Activated T-cell treated with anti-CD3 and anti-CD28 coated beads, Interleukin-2, amount 50 U/mL, for 72 hours (primary cell): ENCODE data around the gene SERPINE2. TPM values are rescaled to one million over a fixed set of nuclear protein-coding genes. Genes with fewer than 3 reads are reported as not detected.

Experiments used
- ATAC-seq, 2 donors: fragments of 150-1000 bp; cut with Tn5 transposase; replicated peaks in 1 of 2; 2 replicates each; pipeline ENCODE4 v1.10.0; 2021; ENCODE audit warnings: moderate library complexity in 2 of 2, mild to moderate bottlenecking in 1 of 2
- DNase-seq, 2 donors: peaks; one replicate each; pipeline ENCODE4 v3.0.0; 2021 to 2022; ENCODE audit warnings: mixed read lengths in 1 of 2
- H3K27ac Mint-ChIP-seq: one replicate; pipeline ENCODE4 v1.8.0; 2022; ENCODE audit warnings: mild to moderate bottlenecking, moderate library complexity, mixed read lengths
- H3K27me3 Mint-ChIP-seq: one replicate; pipeline ENCODE4 v1.8.0; 2022; ENCODE audit warnings: low read depth, mixed read lengths
- H3K36me3 Mint-ChIP-seq, 2 donors: one replicate each; pipeline ENCODE4 v1.8.0; 2022; ENCODE audit warnings: mixed read lengths in 2 of 2, mild to moderate bottlenecking in 1 of 2; ENCODE audit not compliant: insufficient read depth in 2 of 2
- H3K4me1 Mint-ChIP-seq: one replicate; pipeline ENCODE4 v1.8.0; 2022; ENCODE audit warnings: low read depth, mixed read lengths
- H3K4me3 Mint-ChIP-seq, 2 donors: one replicate each; pipeline ENCODE4 v1.8.0; 2022; ENCODE audit warnings: mild to moderate bottlenecking in 2 of 2, mixed read lengths in 2 of 2, moderate library complexity in 2 of 2
- H3K9me3 Mint-ChIP-seq, 2 donors: one replicate each; pipeline ENCODE4 v1.8.0; 2022; ENCODE audit warnings: mixed read lengths in 2 of 2
- total RNA-seq, 2 donors: library from RNA; stranded (reverse); gene quantifications; one replicate each; pipeline ENCODE4 v1.2.3, GENCODE V29; 2022

SERPINE2 gene
- total RNA-seq, 2 donors from 2014 or later = 62.9 to 81.6 TPM

GRCh38 chr2:224038049-224038829 is 847 bp downstream of the SERPINE2 start:
- Mint-ChIP-seq H3K27me3 (peaks cover 40% of the 10 kb centered on the region), H3K4me3 (peak overlapping the region; percentile 93 to 97), H3K4me1 (peaks cover 36% of the 10 kb centered on the region), H3K36me3 (peaks cover 0 to 5% of the 10 kb centered on the region in 2 donors), H3K9me3 (no peaks in the 10 kb centered on the region), H3K27ac (peak overlapping the region; percentile 47)
- peak; percentile 70 for DNase-seq
- ATAC-seq = peak; percentile 67 to 70

GRCh38 chr2:224036731-224037361 is 2.2 kb downstream of the SERPINE2 start:
- Mint-ChIP-seq H3K4me3 (peak overlapping the region; percentile 93 to 97), H3K9me3 (no peaks in the 10 kb centered on the region), H3K27ac (no peak overlapping the region), H3K27me3 (peaks cover 26% of the 10 kb centered on the region), H3K36me3 (peaks cover under 1 to 8% of the 10 kb centered on the region in 2 donors), H3K4me1 (peaks cover 46% of the 10 kb centered on the region)
- ATAC-seq (no peak), DNase-seq (no peak)

GRCh38 chr2:224034017-224034416 is 5.1 kb downstream of the SERPINE2 start:
- DNase-seq (no peak), ATAC-seq (no peak)
- no peak overlapping the region for H3K27ac Mint-ChIP-seq
- no peak overlapping the region for H3K4me3 Mint-ChIP-seq
- H3K27me3 Mint-ChIP-seq = peaks cover 6% of the 10 kb centered on the region
- H3K9me3 Mint-ChIP-seq = no peaks in the 10 kb centered on the region
- peaks cover 49% of the 10 kb centered on the region for H3K4me1 Mint-ChIP-seq
- H3K36me3 Mint-ChIP-seq = peaks cover 4 to 8% of the 10 kb centered on the region in 2 donors

- DNase-seq = no peak
- H3K27me3 Mint-ChIP-seq = peaks cover 6% of the 10 kb centered on the region
- no peak overlapping the region for H3K4me3 Mint-ChIP-seq
- no peaks in the 10 kb centered on the region for H3K9me3 Mint-ChIP-seq
- no peak for ATAC-seq
- H3K36me3 Mint-ChIP-seq = peaks cover 4 to 8% of the 10 kb centered on the region in 2 donors
- no peak overlapping the region for H3K27ac Mint-ChIP-seq
- peaks cover 51% of the 10 kb centered on the region for H3K4me1 Mint-ChIP-seq
Measured at GRCh38 chr2:224033601-224034000, 5.5 kb downstream of the SERPINE2 start.

GRCh38 chr2:224032283-224032682 is 6.8 kb downstream of the SERPINE2 start:
- peaks cover 51% of the 10 kb centered on the region for H3K4me1 Mint-ChIP-seq
- no peak overlapping the region for H3K4me3 Mint-ChIP-seq
- no peak overlapping the region for H3K27ac Mint-ChIP-seq
- H3K36me3 Mint-ChIP-seq = peaks cover 6 to 13% of the 10 kb centered on the region in 2 donors
- H3K27me3 Mint-ChIP-seq = no peaks in the 10 kb centered on the region
- ATAC-seq = no peak
- H3K9me3 Mint-ChIP-seq = peaks cover 0 to 2% of the 10 kb centered on the region in 2 donors
- DNase-seq = no peak

GRCh38 chr2:224031358-224031970 is 7.6 kb downstream of the SERPINE2 start:
- Mint-ChIP-seq H3K36me3 (peaks cover 8 to 17% of the 10 kb centered on the region in 2 donors), H3K4me1 (peaks cover 49% of the 10 kb centered on the region), H3K27me3 (no peaks in the 10 kb centered on the region), H3K9me3 (peaks cover 2 to 4% of the 10 kb centered on the region in 2 donors), H3K4me3 (no peak overlapping the region), H3K27ac (no peak overlapping the region)
- DNase-seq (no peak), ATAC-seq (no peak)

- H3K4me1 Mint-ChIP-seq = peaks cover 56% of the 10 kb centered on the region
- no peak overlapping the region for H3K4me3 Mint-ChIP-seq
- DNase-seq (no peak), ATAC-seq (no peak)
- peaks cover 4 to 5% of the 10 kb centered on the region in 2 donors for H3K9me3 Mint-ChIP-seq
- H3K27me3 Mint-ChIP-seq = no peaks in the 10 kb centered on the region
- peaks cover 12 to 24% of the 10 kb centered on the region in 2 donors for H3K36me3 Mint-ChIP-seq
- H3K27ac Mint-ChIP-seq = no peak overlapping the region
Measured at GRCh38 chr2:224030786-224031185, 8.3 kb downstream of the SERPINE2 start.

- ATAC-seq (no peak), DNase-seq (no peak)
- no peaks in the 10 kb centered on the region for H3K27me3 Mint-ChIP-seq
- peaks cover 4 to 9% of the 10 kb centered on the region in 2 donors for H3K9me3 Mint-ChIP-seq
- no peak overlapping the region for H3K4me3 Mint-ChIP-seq
- H3K4me1 Mint-ChIP-seq = peaks cover 64% of the 10 kb centered on the region
- H3K36me3 Mint-ChIP-seq = peaks cover 12 to 28% of the 10 kb centered on the region in 2 donors
- H3K27ac Mint-ChIP-seq = no peak overlapping the region
Measured at GRCh38 chr2:224029876-224030275, 9.2 kb downstream of the SERPINE2 start.

- Mint-ChIP-seq H3K27me3 (no peaks in the 10 kb centered on the region), H3K4me3 (peak overlapping the region; percentile 48), H3K9me3 (peaks cover 4 to 9% of the 10 kb centered on the region in 2 donors), H3K36me3 (peaks cover 12 to 25% of the 10 kb centered on the region in 2 donors), H3K27ac (no peak overlapping the region), H3K4me1 (peaks cover 69% of the 10 kb centered on the region)
- no peak for DNase-seq
- ATAC-seq = no peak
Measured at GRCh38 chr2:224027931-224028330, 11.2 kb downstream of the SERPINE2 start.

- Mint-ChIP-seq H3K36me3 (peaks cover 12 to 25% of the 10 kb centered on the region in 2 donors), H3K4me3 (no peak overlapping the region), H3K9me3 (peaks cover 4 to 9% of the 10 kb centered on the region in 2 donors), H3K27me3 (no peaks in the 10 kb centered on the region), H3K4me1 (peaks cover 68% of the 10 kb centered on the region), H3K27ac (no peak overlapping the region)
- ATAC-seq (no peak), DNase-seq (no peak)
Measured at GRCh38 chr2:224027070-224027469, 12.0 kb downstream of the SERPINE2 start.

- Mint-ChIP-seq H3K9me3 (peaks cover 4 to 9% of the 10 kb centered on the region in 2 donors), H3K27ac (peak overlapping the region; percentile 72), H3K4me1 (peaks cover 72% of the 10 kb centered on the region), H3K27me3 (no peaks in the 10 kb centered on the region), H3K4me3 (peak overlapping the region; percentile 53 to 66), H3K36me3 (peaks cover 10 to 22% of the 10 kb centered on the region in 2 donors)
- peak; percentile 70 to 72 for DNase-seq
- peak; percentile 93 for ATAC-seq
Measured at GRCh38 chr2:224025874-224026273, 13.2 kb downstream of the SERPINE2 start.

GRCh38 chr2:224024270-224024669 is 14.8 kb downstream of the SERPINE2 start:
- H3K27ac Mint-ChIP-seq = peak overlapping the region; percentile 67
- peaks cover 80% of the 10 kb centered on the region for H3K4me1 Mint-ChIP-seq
- H3K9me3 Mint-ChIP-seq = peaks cover 4 to 9% of the 10 kb centered on the region in 2 donors
- no peaks in the 10 kb centered on the region for H3K27me3 Mint-ChIP-seq
- no peak for ATAC-seq
- H3K4me3 Mint-ChIP-seq = peak overlapping the region; percentile 39 to 49
- H3K36me3 Mint-ChIP-seq = peaks cover 10 to 22% of the 10 kb centered on the region in 2 donors
- DNase-seq = no peak

GRCh38 chr2:224023188-224023587 is 15.9 kb downstream of the SERPINE2 start:
- Mint-ChIP-seq H3K27me3 (no peaks in the 10 kb centered on the region), H3K36me3 (peaks cover 10 to 22% of the 10 kb centered on the region in 2 donors), H3K9me3 (peaks cover 4 to 9% of the 10 kb centered on the region in 2 donors), H3K4me3 (peak overlapping the region; percentile 21 to 36), H3K4me1 (peaks cover 73% of the 10 kb centered on the region), H3K27ac (peak overlapping the region; percentile 5)
- no peak for DNase-seq
- no peak for ATAC-seq
